ENCODE results near the gene INCENP.
"Not testable (repeated sequence)": the region's sequence is repeated elsewhere in the genome, so short reads cannot be mapped to it uniquely, and the experiment has no call there.

The INCENP gene

GRCh38 chr11:62123669-62124185 lies at the start of gene INCENP:
TSS of gene INCENP (plus strand) at chr11:62124011. CDS start at chr11:62128162, 4,151 bp downstream.
- peak; percentile 99 for DNase-seq (ENCODE audit: low spot score)

- DNase-seq (ENCODE audit: low spot score) = no peak
Observed at GRCh38 chr11:62075438-62075837, 48.4 kb upstream of the INCENP start.

GRCh38 chr11:62077132-62077531 lies 46.7 kb upstream of the INCENP start:
- DNase-seq (ENCODE audit: low spot score) = no peak

GRCh38 chr11:62081378-62082291 lies 42.2 kb upstream of the INCENP start:
- DNase-seq (ENCODE audit: low spot score) = peak; percentile 66

GRCh38 chr11:62082292-62082657 lies 41.5 kb upstream of the INCENP start:
- no peak for DNase-seq (ENCODE audit: low spot score)

- not testable (repeated sequence) for DNase-seq (ENCODE audit: low spot score)
Observed at GRCh38 chr11:62084801-62085200, 39.0 kb upstream of the INCENP start.

GRCh38 chr11:62087694-62088093 lies 36.1 kb upstream of the INCENP start:
- DNase-seq (ENCODE audit: low spot score) = no peak

GRCh38 chr11:62088331-62088933 lies 35.4 kb upstream of the INCENP start:
- peak; percentile 13 for DNase-seq (ENCODE audit: low spot score)

- no peak for DNase-seq (ENCODE audit: low spot score)
Observed at GRCh38 chr11:62103141-62103540, 20.7 kb upstream of the INCENP start.

- no peak for DNase-seq (ENCODE audit: low spot score)
Observed at GRCh38 chr11:62103986-62104385, 19.8 kb upstream of the INCENP start.

- DNase-seq (ENCODE audit: low spot score) = no peak
Observed at GRCh38 chr11:62104816-62105653, 18.8 kb upstream of the INCENP start.

GRCh38 chr11:62105667-62106191 lies 18.1 kb upstream of the INCENP start:
- DNase-seq (ENCODE audit: low spot score) = no peak

GRCh38 chr11:62108017-62108750 lies 15.6 kb upstream of the INCENP start:
- DNase-seq (ENCODE audit: low spot score) = peak; percentile 77

- no peak for DNase-seq (ENCODE audit: low spot score)
Observed at GRCh38 chr11:62108971-62109404, 14.8 kb upstream of the INCENP start.

- DNase-seq (ENCODE audit: low spot score) = no peak
Observed at GRCh38 chr11:62115085-62115694, 8.6 kb upstream of the INCENP start.

- DNase-seq (ENCODE audit: low spot score) = no peak
Observed at GRCh38 chr11:62116451-62116850, 7.4 kb upstream of the INCENP start.

GRCh38 chr11:62119569-62119968 lies 4.2 kb upstream of the INCENP start:
- no peak for DNase-seq (ENCODE audit: low spot score)

GRCh38 chr11:62120001-62120400 lies 3.8 kb upstream of the INCENP start:
- DNase-seq (ENCODE audit: low spot score) = no peak

GRCh38 chr11:62120431-62120830 lies 3.4 kb upstream of the INCENP start:
- no peak for DNase-seq (ENCODE audit: low spot score)

- DNase-seq (ENCODE audit: low spot score) = peak; percentile 51
Observed at GRCh38 chr11:62122076-62122475, 1.7 kb upstream of the INCENP start.
